HG03103 (cell line): Measurements from ENCODE around the gene WFIKKN2.
"Not testable (repeated sequence)": the region's sequence is repeated elsewhere in the genome, so short reads cannot be mapped to it uniquely, and the experiment has no call there.

Experiments used
- ATAC-seq: cut with Tn5 transposase; IDR thresholded peaks from one replicate; pipeline ENCODE4 v1.9.1; 2021; ENCODE audit warnings: low read depth; ENCODE audit not compliant: unreplicated experiment

Gene WFIKKN2

GRCh38 chr17:50835301-50836234 is at the start of gene WFIKKN2:
TSS of gene WFIKKN2 (plus strand) at chr17:50835586. CDS start at chr17:50835938, 352 bp downstream.
- no peak for ATAC-seq

DNA sequence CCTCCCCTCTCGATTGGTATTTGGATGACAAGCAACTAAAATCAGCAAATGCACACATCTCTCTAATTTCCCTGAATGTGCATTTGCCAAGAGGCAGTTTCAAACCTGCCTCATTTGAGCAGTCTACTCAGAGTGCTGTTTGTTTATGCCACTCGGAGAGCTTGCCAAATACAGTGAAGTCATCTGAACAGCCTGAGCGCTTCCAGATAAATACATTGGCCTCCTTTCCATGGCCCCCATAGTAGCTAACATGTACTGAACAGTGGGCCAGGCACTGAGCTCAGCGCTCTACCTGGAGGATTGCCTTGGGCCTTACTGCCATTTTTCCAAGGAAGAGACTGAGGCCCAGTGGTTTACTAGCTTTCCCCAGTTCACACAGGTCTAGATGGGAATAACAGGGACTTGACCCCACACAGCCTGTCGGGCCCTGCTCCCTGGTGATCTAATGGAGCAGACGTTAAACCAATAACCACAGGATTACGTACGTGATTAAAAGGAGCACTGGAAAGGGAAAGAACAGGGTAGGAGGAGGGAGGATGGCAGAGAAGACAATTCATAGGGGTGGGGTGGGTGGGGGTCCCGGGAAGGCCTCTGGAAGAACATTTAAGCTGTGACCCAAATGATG is 49.3 kb upstream of the WFIKKN2 start:
- ATAC-seq = no peak

DNA sequence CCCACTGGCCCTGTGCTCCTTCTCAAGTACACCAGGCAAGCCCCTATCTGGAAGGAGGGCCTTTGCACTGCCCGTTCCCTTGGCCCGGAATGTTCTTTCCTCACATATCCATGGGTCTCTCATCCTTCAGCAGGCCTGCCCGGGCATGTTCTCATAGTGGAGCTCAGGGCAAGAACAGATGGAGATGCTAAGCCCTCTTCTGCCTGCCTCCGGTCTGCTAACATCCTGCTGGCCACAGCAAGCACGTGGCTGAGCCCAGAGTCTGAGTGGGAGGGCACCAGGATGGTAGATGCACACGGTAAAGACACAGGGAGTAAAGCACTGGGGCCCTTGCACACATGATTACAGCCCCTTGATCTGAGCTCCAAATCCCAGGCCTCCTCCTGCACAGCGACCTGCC is 48.3 kb upstream of the WFIKKN2 start:
- no peak for ATAC-seq

GRCh38 chr17:50790618-50791017 is 44.8 kb upstream of the WFIKKN2 start:
- no peak for ATAC-seq

GRCh38 chr17:50792132-50792531 is 43.3 kb upstream of the WFIKKN2 start:
- ATAC-seq = no peak

DNA sequence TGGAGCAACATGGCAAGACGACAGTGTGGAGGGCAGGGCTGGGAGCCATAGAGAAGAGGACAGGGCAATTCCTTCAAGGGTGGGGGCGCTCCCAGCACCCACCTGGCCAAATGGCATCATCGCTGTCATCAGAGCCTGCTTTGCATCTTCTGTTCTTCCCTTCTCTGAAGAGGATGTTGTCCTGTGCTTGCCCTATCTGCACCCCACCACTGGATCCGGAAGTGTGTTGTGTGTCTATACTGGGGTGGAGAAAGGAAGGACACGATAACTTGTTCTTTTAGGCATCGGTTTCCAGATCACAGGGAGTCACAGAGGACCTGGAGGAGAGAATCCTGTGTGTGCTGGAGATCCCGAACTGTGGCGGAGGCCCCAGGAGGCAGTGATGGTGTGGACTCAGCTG is 42.4 kb upstream of the WFIKKN2 start:
- no peak for ATAC-seq

DNA sequence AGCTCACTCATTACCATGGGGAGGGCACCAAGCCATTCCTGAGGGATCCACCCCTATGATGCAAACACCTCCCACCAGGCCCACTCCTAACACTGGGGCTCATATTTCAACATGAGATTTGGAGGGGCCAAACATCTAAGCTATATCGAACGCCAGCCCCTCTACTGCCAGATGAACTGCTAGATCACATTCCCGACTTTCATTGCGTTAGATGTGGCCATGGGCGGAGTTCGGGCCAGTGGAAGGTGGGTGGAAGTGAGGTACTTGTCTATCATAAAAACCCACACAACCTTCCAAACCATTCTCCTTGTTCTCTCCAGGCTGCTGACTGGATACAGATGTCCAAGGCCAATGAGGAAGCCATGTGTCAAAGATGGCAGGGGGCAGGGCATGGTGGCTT is 41.0 kb upstream of the WFIKKN2 start:
- ATAC-seq = no peak

GRCh38 chr17:50797135-50797810 is 38.1 kb upstream of the WFIKKN2 start:
- ATAC-seq = no peak

- ATAC-seq = no peak
These were observed 36.7 kb upstream of the WFIKKN2 start for GRCh38 chr17:50798424-50799288.

DNA sequence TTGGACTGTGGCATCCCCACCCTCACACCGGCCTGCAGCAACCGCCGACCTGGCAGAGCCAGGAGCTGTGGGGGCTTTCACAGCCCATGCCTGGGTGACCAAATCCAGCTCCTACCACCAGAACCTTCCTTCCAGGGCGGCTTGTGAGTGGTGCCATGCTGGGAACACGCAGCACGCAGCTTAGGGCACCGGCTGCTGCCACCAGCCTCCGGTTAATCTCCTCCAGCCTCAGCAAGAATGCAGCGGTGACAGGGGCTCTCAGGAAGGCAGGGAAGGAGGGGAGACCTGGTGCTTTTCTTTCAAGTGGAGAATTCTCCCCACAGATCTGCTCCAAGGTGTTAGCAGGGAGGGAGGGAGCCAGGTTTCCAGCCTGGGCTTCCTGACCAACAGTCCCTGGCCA is 35.8 kb upstream of the WFIKKN2 start:
- ATAC-seq = no peak

DNA sequence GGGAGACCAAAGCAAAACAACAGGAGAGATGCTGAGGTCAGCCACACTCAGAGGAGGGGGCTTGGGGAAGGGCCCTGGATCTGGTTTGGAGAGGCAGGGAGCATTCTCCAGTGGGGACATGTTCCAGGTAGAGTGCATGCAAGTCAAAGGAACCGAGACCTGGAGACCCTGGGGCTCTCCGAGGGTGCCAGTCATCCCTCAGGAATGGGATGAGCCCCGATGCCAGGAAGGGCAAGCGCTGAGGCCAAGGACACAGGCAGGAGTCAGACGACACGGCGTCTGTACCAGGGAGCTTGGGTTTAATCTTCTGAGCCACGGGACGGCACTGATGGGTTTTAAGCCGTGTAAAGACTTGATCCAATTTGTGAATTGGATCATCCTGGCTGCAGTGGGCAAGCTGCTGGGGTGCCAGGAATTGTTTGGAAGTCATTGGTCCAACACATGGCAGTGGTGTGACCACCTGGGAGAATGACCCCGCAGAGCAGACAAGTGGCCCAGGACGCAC is 35.1 kb upstream of the WFIKKN2 start:
- no peak for ATAC-seq

DNA sequence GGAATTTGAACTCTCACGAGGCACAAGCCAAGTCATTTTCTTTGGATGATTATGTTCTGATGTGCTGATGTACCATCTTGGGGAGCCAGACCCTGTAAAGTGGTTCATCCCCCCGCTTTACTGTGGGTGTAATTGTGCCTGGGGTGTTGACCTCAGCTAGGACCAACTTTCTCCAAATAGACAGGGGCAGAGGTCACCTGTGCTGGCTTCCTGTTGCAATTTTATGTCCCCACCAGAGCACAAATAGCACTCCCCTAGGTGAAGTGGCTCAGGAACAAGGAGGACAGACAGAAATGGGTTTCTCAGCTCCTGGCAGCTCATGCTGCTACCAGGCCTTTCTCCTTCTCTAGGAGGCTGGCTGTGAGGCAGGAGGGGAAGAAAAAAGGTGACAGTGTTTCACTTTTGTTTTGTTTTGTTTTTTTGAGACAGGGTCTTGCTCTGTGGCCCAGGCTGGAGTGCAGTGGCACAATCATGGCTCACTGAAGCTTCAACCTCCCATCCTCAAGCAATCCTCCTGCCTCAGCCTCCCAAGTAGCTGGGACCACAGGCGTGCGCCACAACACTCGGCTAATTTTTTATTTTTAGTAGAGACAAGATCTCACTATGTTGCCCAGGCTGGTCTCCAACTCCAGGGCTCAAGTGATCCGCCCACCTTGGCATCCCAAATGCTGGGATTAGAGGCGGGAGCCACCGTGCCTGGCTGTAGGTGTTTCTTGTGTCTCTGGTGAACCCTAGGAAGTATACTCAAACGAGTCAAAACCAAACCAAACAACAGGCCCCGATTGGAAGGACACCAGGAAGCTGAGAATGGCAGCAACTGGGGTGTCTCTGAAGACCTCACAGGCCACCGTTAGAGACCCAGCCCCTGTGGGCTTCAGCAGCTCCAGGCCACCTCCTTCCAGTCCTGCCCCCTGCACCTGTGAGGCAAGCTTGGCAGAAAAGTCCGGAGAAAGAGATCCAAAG is 32.5 kb upstream of the WFIKKN2 start:
- no peak for ATAC-seq

DNA sequence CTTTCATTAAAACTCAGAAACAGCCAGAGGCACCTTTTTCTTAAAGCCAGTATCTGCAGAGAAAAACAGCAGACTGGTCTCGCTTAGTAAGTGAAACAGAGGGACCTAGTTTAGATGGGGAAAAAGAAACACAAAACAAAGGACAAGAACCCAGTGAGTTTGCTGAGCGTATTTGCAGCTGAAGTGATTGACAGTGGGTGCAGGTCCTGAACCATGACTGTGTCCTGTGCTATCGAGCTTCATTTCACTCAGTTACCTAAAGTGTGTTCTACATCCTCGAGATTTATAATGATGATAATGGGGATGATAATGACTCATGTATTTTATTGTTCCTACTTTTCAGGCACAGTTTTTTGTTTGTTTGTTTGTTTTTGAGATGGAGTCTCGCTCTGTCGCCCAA is 31.7 kb upstream of the WFIKKN2 start:
- no peak for ATAC-seq

- ATAC-seq = not testable (repeated sequence)
These were observed 30.5 kb upstream of the WFIKKN2 start for GRCh38 chr17:50804749-50805475.

DNA sequence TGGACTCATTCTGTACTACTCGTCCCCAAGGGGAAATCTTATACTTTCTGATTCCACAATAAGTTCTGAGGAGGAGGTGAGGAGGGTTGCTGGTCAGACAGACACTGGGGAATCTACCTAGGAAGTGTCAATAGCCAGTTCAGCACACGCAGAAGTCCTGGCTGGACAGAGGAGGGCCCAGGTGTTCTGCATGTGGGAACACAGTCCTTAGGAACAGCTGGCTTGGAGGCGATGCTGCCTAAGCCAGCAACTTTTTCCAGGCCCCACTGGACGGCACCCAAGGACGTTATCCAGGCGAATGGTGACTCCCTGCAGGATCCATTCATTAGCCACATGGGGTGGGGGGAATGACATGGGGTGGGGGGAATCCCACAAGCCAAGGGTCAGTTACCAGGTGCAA is 29.9 kb upstream of the WFIKKN2 start:
- no peak for ATAC-seq

GRCh38 chr17:50806141-50806643 is 29.2 kb upstream of the WFIKKN2 start:
- no peak for ATAC-seq

DNA sequence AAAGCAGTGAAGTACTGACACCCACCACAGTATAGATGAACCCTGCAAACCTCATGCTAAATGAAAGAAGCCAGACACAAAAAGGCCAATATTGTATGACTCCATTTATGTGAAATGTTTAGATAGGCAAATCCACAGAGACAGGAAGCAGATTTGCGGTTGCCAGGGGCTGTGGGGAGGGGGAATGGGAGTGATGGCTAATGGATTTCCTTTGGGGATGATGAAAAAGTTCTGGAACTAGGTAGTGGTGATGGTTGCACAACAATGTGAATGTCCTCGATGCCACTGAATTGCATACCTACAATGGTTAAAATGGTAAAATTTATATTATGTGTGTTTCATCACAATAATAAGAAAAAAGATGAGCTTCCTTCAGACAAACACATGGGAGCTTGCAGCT is 28.4 kb upstream of the WFIKKN2 start:
- no peak for ATAC-seq

DNA sequence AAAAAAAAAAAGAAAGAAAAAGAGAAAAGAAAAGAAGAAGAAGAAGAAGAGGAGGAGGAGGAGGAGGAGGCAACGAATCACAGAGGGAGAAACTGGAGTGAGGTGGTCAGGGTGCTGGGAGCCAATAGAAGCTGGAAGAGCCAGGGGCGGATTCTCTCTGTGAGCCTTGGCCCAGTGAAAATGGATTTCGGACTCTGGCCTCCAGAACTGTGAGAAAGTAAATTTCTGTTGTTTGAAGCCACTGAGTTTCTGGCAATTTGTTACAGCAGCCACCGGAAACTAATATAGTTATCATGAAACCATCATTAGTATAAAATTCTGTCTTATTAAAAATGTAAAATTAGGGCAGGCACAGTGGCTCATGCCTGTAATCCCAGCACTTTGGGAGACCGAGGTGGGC is 27.7 kb upstream of the WFIKKN2 start:
- no peak for ATAC-seq
